Stimulated activated memory B cell treated with anti-CD40 and anti-IgM and Interleukin-4, amounts not matched to agents 10 μg/mL and 1 μg/mL and 100 μg/mL, for 72 hours (primary cell): ENCODE results near the gene DET1.
"Not testable (repeated sequence)": the region's sequence is repeated elsewhere in the genome, so short reads cannot be mapped to it uniquely, and the experiment has no call there.

Experiments
- ATAC-seq: fragments of 150-1000 bp; cut with Tn5 transposase; 2 replicates; pipeline ENCODE4 v1.10.0; 2021
- H3K27ac Mint-ChIP-seq: one replicate; pipeline ENCODE4 v1.8.0; 2022; ENCODE audit warnings: mild to moderate bottlenecking, mixed read lengths
- H3K27me3 Mint-ChIP-seq: one replicate; pipeline ENCODE4 v1.8.0; 2022; ENCODE audit warnings: mixed read lengths
- H3K36me3 Mint-ChIP-seq: one replicate; pipeline ENCODE4 v1.8.0; 2022; ENCODE audit warnings: mixed read lengths
- H3K4me1 Mint-ChIP-seq: one replicate; pipeline ENCODE4 v1.8.0; 2022; ENCODE audit warnings: mixed read lengths
- H3K4me3 Mint-ChIP-seq: one replicate; pipeline ENCODE4 v1.8.0; 2022; ENCODE audit warnings: mild to moderate bottlenecking, moderate library complexity, mixed read lengths
- H3K9me3 Mint-ChIP-seq: one replicate; pipeline ENCODE4 v1.8.0; 2022; ENCODE audit warnings: mixed read lengths

Gene DET1

DNA sequence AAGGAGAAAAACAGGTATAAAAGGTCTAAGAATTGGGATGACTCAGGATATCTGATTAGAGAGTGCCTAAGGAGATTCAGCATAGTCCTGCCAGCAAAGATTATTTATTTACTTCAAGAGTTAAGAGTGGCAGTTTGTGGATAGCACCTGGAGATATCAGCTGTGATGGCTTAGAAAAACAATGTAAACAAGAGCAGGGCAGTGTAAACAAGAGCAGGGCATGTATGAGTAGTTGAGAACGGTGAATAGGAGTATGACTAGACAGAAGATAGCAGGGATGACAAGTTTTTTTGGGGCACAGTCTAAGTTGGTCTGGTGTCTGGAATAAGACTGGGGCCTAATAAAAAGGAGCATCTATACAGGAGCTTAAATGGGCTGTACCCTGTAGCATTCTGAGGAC is 1.5 kb upstream of the DET1 start:
- not testable (repeated sequence) for H3K27me3 Mint-ChIP-seq, H3K36me3 Mint-ChIP-seq, ATAC-seq, H3K9me3 Mint-ChIP-seq, H3K4me1 Mint-ChIP-seq, H3K27ac Mint-ChIP-seq, H3K4me3 Mint-ChIP-seq

- H3K4me3 Mint-ChIP-seq: peak overlapping the region; percentile 91
- not testable (repeated sequence) for H3K9me3 Mint-ChIP-seq, ATAC-seq, H3K27me3 Mint-ChIP-seq, H3K4me1 Mint-ChIP-seq
- H3K36me3 Mint-ChIP-seq: peaks cover 12% of the 10 kb centered on the region
- peak overlapping the region; percentile 88 for H3K27ac Mint-ChIP-seq
Observed at GRCh38 chr15:88545578-88546247, 768 bp downstream of the DET1 start.

DNA sequence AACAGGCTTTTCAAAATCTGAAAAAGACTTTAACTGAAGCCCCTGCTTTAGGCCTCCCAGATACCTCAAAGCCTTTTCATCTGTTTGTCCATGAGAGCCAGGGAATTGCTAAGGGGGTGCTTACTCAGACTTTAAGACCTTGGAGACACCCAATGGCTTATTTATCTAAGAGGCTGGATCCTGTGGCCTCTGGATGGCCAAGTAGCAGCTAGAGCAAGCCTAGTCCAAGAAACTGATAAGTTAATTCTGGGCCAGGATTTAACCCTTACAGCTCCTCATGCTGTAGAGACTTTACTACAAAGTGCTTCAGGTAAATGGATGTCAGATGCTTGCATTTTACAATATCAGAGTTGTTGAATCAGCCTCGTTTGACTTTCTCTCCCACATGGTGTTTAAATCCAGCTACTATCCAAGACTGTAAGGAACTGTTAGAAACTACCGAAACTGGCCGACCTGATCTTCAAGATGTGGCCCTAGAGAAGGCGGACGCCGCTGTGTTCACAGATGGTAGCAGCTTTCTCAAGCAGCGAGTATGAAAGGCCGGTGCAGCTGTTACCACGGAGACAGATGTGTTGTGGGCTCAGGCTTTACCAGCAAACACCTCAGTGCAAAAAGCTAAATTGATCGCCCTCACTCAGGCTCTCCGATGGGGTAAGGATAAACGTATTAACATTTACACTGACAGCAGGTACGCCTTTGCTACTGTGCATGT is 3.3 kb downstream of the DET1 start:
- ATAC-seq: no peak
- Mint-ChIP-seq H3K4me1 (peaks cover 8% of the 10 kb centered on the region), H3K27me3 (no peaks in the 10 kb centered on the region), H3K9me3 (no peaks in the 10 kb centered on the region), H3K4me3 (no peak overlapping the region), H3K27ac (no peak overlapping the region), H3K36me3 (peaks cover 18% of the 10 kb centered on the region)

GRCh38 chr15:88542342-88542733 is 4.1 kb downstream of the DET1 start:
- no peaks in the 10 kb centered on the region for H3K27me3 Mint-ChIP-seq
- no peak for ATAC-seq
- H3K27ac Mint-ChIP-seq: no peak overlapping the region
- peaks cover 7% of the 10 kb centered on the region for H3K4me1 Mint-ChIP-seq
- H3K9me3 Mint-ChIP-seq: no peaks in the 10 kb centered on the region
- no peak overlapping the region for H3K4me3 Mint-ChIP-seq
- H3K36me3 Mint-ChIP-seq: peaks cover 18% of the 10 kb centered on the region

GRCh38 chr15:88541709-88542341 is 4.7 kb downstream of the DET1 start:
- Mint-ChIP-seq H3K27me3 (no peaks in the 10 kb centered on the region), H3K4me3 (no peak overlapping the region), H3K4me1 (peaks cover 2% of the 10 kb centered on the region), H3K27ac (no peak overlapping the region), H3K36me3 (peaks cover 14% of the 10 kb centered on the region), H3K9me3 (no peaks in the 10 kb centered on the region)
- no peak for ATAC-seq

GRCh38 chr15:88541111-88541510 is 5.4 kb downstream of the DET1 start:
- ATAC-seq, H3K27me3 Mint-ChIP-seq, H3K27ac Mint-ChIP-seq, H3K9me3 Mint-ChIP-seq, H3K4me1 Mint-ChIP-seq, H3K4me3 Mint-ChIP-seq: not testable (repeated sequence)
- peaks cover 14% of the 10 kb centered on the region for H3K36me3 Mint-ChIP-seq

GRCh38 chr15:88540350-88540749 is 6.1 kb downstream of the DET1 start:
- not testable (repeated sequence) for H3K27me3 Mint-ChIP-seq, H3K9me3 Mint-ChIP-seq, H3K4me3 Mint-ChIP-seq, H3K27ac Mint-ChIP-seq, ATAC-seq, H3K4me1 Mint-ChIP-seq
- H3K36me3 Mint-ChIP-seq: peaks cover 22% of the 10 kb centered on the region

GRCh38 chr15:88539441-88539840 is 7.0 kb downstream of the DET1 start:
- Mint-ChIP-seq H3K27me3 (no peaks in the 10 kb centered on the region), H3K4me1 (no peaks in the 10 kb centered on the region), H3K4me3 (no peak overlapping the region), H3K36me3 (peaks cover 31% of the 10 kb centered on the region), H3K9me3 (peaks cover 3% of the 10 kb centered on the region), H3K27ac (no peak overlapping the region)
- no peak for ATAC-seq

- no peak for ATAC-seq
- H3K27ac Mint-ChIP-seq: no peak overlapping the region
- H3K9me3 Mint-ChIP-seq: peaks cover 5% of the 10 kb centered on the region
- no peaks in the 10 kb centered on the region for H3K27me3 Mint-ChIP-seq
- H3K4me1 Mint-ChIP-seq: no peaks in the 10 kb centered on the region
- H3K4me3 Mint-ChIP-seq: no peak overlapping the region
- peaks cover 36% of the 10 kb centered on the region for H3K36me3 Mint-ChIP-seq
Observed at GRCh38 chr15:88538972-88539371, 7.5 kb downstream of the DET1 start.

DNA sequence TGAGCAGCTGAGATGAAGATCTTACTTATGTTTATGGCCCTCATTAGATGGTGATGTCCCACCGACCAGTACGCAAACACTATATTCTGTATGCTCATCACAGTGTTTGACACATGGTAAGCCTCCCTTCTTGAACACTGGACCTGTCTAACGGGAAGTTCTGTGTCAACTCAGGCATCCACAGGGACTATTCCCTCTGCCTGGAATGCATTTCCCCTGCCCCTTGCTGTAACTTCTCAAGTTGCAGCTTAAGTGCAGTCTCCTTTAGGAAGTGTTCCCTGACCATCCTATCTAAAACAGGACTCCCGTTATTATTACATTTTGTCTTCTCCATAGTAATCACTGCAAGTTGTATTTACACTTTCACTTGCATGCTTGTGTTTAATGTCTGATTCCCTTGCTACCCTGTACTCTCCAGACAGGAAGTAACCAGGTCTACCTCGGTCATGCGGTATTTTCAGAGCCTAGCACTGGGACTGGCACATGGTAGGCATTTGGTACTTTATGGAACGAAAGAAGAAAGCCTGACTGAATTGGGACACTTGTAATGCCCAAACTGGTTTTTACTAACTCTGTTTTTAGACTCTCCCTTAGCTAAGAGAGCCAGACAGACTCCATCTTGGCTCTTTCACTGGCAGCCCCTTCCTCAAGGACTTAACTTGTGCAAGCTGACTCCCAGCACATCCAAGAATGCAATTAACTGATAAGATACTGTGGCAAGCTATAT is 8.7 kb downstream of the DET1 start:
- Mint-ChIP-seq H3K36me3 (peaks cover 47% of the 10 kb centered on the region), H3K27me3 (no peaks in the 10 kb centered on the region), H3K4me1 (no peaks in the 10 kb centered on the region), H3K4me3 (no peak overlapping the region), H3K27ac (no peak overlapping the region), H3K9me3 (peaks cover 5% of the 10 kb centered on the region)
- ATAC-seq: no peak

DNA sequence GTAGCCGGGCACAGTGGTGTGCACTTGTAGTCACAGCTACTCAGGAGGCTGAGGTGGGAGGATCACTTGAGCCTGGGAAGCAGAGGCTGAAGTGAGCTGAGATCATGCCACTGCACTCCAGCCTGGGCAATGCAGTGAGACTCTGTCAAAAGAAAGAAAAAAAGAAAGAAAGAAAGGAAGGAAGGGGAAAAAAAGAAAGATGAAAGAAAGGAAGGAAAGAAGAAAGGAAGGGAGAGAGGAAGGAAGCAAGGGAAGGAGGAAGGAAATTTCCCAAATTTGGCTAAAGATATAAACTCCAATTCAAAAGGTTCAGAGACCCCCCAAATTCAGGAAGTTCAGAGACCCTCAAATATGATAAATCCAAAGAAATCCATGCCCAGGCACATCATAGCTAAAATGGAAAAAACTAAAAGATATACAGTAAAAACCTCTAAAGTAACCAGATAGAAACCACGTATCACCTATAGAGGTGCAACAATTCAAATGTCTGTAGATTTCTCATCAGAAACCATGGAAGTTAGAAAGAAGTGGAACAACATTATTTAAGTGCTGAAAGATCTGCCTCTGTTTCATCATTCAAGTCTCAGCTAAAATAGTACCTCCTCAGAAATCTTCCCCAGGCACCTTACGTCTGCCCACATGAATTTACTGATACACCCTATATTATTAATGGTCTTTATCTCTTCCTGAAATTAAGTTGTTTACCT is 10.7 kb downstream of the DET1 start:
- Mint-ChIP-seq H3K27me3 (no peaks in the 10 kb centered on the region), H3K9me3 (peaks cover 5% of the 10 kb centered on the region), H3K36me3 (peaks cover 51% of the 10 kb centered on the region), H3K4me1 (no peaks in the 10 kb centered on the region), H3K4me3 (no peak overlapping the region), H3K27ac (no peak overlapping the region)
- no peak for ATAC-seq

GRCh38 chr15:88535100-88535499 is 11.4 kb downstream of the DET1 start:
- Mint-ChIP-seq H3K4me3 (no peak overlapping the region), H3K27me3 (no peaks in the 10 kb centered on the region), H3K36me3 (peaks cover 55% of the 10 kb centered on the region), H3K4me1 (no peaks in the 10 kb centered on the region), H3K27ac (no peak overlapping the region), H3K9me3 (peaks cover 5% of the 10 kb centered on the region)
- no peak for ATAC-seq

- H3K27ac Mint-ChIP-seq: no peak overlapping the region
- no peak for ATAC-seq
- no peak overlapping the region for H3K4me3 Mint-ChIP-seq
- no peaks in the 10 kb centered on the region for H3K4me1 Mint-ChIP-seq
- peaks cover 69% of the 10 kb centered on the region for H3K36me3 Mint-ChIP-seq
- H3K9me3 Mint-ChIP-seq: peaks cover 5% of the 10 kb centered on the region
- H3K27me3 Mint-ChIP-seq: no peaks in the 10 kb centered on the region
Observed at GRCh38 chr15:88533376-88533775, 13.1 kb downstream of the DET1 start.

DNA sequence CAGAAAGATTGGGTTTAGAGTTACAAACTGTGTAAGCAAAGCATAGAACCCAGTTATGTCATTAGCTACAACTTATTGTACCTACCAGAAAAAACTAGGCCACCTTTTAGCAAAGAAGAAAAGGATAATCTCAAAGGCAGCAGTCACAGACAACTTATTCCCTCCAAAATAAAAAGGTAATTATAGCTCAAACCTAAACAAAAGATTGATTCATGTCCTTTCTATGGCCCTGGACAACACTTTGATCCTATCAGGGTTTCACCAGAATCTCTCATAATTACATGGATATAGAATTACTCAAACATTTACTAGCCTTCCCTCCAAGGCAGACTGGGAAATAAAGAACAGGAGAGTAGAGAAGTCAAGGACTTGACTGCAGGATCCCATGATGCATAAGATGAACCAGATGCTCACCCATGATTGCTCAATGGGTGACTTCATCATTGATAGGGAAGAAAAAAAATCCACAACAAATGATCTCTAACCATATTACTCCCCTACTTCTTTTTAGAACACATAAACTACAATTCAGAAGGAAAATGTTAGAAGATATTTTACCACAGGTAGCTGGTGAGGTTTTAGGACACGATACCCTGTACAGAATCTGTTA is 17.4 kb downstream of the DET1 start:
- no peak for ATAC-seq
- peaks cover under 1% of the 10 kb centered on the region for H3K9me3 Mint-ChIP-seq
- H3K36me3 Mint-ChIP-seq: peaks cover 74% of the 10 kb centered on the region
- H3K4me1 Mint-ChIP-seq: no peaks in the 10 kb centered on the region
- no peak overlapping the region for H3K27ac Mint-ChIP-seq
- H3K4me3 Mint-ChIP-seq: no peak overlapping the region
- no peaks in the 10 kb centered on the region for H3K27me3 Mint-ChIP-seq
